GM12878 (cell line): ENCODE measurements around the gene TEPSIN.

Source experiments
- E2F4 ChIP-seq: IDR thresholded peaks from 2 replicates; pipeline ENCODE4 v1.6.1; 2012; ENCODE audit warnings: low read depth, low read length, improper control_type of control experiment
- JUND ChIP-seq: IDR thresholded peaks from 2 replicates; pipeline ENCODE4 v1.6.1; 2012; ENCODE audit warnings: low read depth, mild to moderate bottlenecking, low read length, improper control_type of control experiment, moderate library complexity
- POLR2A ChIP-seq: IDR thresholded peaks from 2 replicates; pipeline ENCODE4 v1.6.1; 2011; ENCODE audit warnings: low read depth, mild to moderate bottlenecking, low read length
- TCF7 ChIP-seq: IDR thresholded peaks from 2 replicates; pipeline ENCODE4 v1.6.1; 2014; ENCODE audit warnings: antibody characterized with exemption, borderline replicate concordance
- TF ChIP-seq, protein P1 (sequence below), 3 experiments: IDR thresholded peaks in 2 of 3; conservative IDR thresholded peaks in 1 of 3; 2 replicates each; pipeline ENCODE4 v1.5.1; 2011; ENCODE audit warnings: low read depth in 3 of 3, low read length in 3 of 3, mild to moderate bottlenecking in 3 of 3, control low read depth in 2 of 3, moderate library complexity in 2 of 3, inconsistent platforms in 1 of 3, mixed read lengths in 1 of 3; ENCODE audit not compliant: control insufficient read depth in 2 of 3, insufficient read depth in 1 of 3; ENCODE audit errors: extremely low read depth in 1 of 3
- TF ChIP-seq, protein P2 (sequence below): IDR thresholded peaks from 2 replicates; pipeline ENCODE4 v1.6.1; 2012; ENCODE audit warnings: low read length, inconsistent platforms

GRCh38 chr17:81241203-81241602 lies 2.3 kb upstream of the TEPSIN start:
- TF ChIP-seq, protein P1, sequence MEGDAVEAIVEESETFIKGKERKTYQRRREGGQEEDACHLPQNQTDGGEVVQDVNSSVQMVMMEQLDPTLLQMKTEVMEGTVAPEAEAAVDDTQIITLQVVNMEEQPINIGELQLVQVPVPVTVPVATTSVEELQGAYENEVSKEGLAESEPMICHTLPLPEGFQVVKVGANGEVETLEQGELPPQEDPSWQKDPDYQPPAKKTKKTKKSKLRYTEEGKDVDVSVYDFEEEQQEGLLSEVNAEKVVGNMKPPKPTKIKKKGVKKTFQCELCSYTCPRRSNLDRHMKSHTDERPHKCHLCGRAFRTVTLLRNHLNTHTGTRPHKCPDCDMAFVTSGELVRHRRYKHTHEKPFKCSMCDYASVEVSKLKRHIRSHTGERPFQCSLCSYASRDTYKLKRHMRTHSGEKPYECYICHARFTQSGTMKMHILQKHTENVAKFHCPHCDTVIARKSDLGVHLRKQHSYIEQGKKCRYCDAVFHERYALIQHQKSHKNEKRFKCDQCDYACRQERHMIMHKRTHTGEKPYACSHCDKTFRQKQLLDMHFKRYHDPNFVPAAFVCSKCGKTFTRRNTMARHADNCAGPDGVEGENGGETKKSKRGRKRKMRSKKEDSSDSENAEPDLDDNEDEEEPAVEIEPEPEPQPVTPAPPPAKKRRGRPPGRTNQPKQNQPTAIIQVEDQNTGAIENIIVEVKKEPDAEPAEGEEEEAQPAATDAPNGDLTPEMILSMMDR (IDR thresholded peaks at IDR 0.05 in 2 of 3, conservative IDR thresholded peaks at IDR 0.05 in 1 of 3; ENCODE audit: control insufficient read depth in 2 of 3, extremely low read depth in 1 of 3, insufficient read depth in 1 of 3, low read depth in 3 of 3, low read length in 3 of 3) = no peak
- TF ChIP-seq POLR2A = no peak
- TF ChIP-seq TCF7 = no peak
- no peak for TF ChIP-seq E2F4
- TF ChIP-seq, protein P2, sequence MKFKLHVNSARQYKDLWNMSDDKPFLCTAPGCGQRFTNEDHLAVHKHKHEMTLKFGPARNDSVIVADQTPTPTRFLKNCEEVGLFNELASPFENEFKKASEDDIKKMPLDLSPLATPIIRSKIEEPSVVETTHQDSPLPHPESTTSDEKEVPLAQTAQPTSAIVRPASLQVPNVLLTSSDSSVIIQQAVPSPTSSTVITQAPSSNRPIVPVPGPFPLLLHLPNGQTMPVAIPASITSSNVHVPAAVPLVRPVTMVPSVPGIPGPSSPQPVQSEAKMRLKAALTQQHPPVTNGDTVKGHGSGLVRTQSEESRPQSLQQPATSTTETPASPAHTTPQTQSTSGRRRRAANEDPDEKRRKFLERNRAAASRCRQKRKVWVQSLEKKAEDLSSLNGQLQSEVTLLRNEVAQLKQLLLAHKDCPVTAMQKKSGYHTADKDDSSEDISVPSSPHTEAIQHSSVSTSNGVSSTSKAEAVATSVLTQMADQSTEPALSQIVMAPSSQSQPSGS = no peak
- no peak for TF ChIP-seq JUND
